ENCODE measurements around the gene NUDT5. TPM values are rescaled to one million over a fixed set of nuclear protein-coding genes. Genes with fewer than 3 reads are reported as not detected.
A peak's percentile ranks its signal among the peaks of the same experiment; 100 is the strongest.

NUDT5 gene
- total RNA-seq (10 to 100 TPM; 20.0 to 31.6 (median 24.0) TPM), polyA plus RNA-seq (10 to 100 TPM; 30.0 to 52.9 (median 44.4) TPM)

DNA sequence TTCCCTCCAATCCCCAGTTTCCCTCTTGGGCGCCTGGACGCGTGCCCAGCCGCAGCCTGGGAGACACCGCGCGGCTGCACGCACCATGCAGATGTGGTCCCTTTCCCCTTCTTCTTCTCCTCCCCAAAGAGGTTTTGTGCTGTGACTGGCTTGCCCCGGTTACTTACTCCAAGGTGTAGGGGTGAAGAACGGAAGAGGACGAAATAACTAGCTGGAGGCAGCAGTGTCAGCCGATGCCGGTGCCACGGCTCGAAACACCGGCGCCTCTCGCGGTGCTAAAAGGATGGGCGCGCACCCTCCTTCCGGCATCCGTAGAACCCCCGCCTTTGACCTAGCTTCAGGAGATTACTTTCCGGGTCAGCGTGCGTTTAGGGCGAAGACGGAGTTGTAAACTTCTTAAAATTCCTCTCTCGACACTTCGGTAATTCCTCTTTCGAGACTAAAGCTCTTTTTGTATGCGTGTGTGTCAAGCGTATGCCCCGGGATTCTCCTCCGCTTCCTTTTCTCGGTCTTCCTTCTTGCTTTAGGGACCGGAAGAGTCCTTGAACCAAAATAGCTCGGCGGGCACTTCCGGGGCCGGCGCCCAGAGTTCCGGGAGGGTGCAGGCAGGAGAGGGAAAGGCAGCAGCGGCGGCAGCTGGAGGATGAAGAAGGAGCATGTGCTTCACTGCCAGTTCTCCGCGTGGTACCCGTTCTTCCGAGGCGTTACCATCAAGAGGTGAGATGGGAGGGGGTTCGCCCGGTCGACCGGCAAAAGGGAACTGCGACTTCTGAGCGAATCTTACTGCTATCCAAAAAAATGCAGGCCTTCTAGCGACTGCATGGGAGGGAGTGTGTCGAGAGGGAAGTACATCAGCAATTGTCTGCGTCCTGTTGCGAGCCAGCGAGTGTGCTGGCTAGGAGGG lies at the start of gene NUDT5, which contains the start of gene CDC123:
TSS of gene NUDT5 (minus strand) at position 289 of the 904 bp plus-strand sequence. CDS start 9,600 bp downstream, outside the sequence.
TSS of gene CDC123 (plus strand) at position 586 of the 904 bp plus-strand sequence. CDS start at position 644, 58 bp downstream.
- peak; percentile 93 for DNase-seq
- H3K4me1 ChIP-seq: peaks cover 0 to 43% (median 37%) of the 10 kb centered on the region in 4 donors
- no peaks in the 10 kb centered on the region for H3K9me3 ChIP-seq
- peaks cover 0 to 28% (median 3%) of the 10 kb centered on the region in 4 donors for H3K36me3 ChIP-seq
- peak within 1 kb of the TSS; percentile 86 to 93 (median 88) for H3K27ac ChIP-seq
- H3K4me3 ChIP-seq: peak within 1 kb of the TSS; percentile 62 to 95 (median 82)
- 0% methylated on average over 62 of the region's 62 CpGs for WGBS, 2 donors
- TF ChIP-seq POLR2A (IDR thresholded peaks at IDR 0.05) (no peak), EP300 (IDR thresholded peaks at IDR 0.05) (no peak), POLR2AphosphoS5 (IDR thresholded peaks at IDR 0.05) (peak; percentile 45 to 81 (median 76))
- TF ChIP-seq, protein P1, sequence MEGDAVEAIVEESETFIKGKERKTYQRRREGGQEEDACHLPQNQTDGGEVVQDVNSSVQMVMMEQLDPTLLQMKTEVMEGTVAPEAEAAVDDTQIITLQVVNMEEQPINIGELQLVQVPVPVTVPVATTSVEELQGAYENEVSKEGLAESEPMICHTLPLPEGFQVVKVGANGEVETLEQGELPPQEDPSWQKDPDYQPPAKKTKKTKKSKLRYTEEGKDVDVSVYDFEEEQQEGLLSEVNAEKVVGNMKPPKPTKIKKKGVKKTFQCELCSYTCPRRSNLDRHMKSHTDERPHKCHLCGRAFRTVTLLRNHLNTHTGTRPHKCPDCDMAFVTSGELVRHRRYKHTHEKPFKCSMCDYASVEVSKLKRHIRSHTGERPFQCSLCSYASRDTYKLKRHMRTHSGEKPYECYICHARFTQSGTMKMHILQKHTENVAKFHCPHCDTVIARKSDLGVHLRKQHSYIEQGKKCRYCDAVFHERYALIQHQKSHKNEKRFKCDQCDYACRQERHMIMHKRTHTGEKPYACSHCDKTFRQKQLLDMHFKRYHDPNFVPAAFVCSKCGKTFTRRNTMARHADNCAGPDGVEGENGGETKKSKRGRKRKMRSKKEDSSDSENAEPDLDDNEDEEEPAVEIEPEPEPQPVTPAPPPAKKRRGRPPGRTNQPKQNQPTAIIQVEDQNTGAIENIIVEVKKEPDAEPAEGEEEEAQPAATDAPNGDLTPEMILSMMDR (IDR thresholded peaks at IDR 0.05): no peak
- H3K27me3 ChIP-seq: no peaks in the 10 kb centered on the region
- intact Hi-C loops (cut with DNase I): loop anchor here (2.0 kb wide), 1 partner anchor 67 kb away; the partner anchor contains the start of gene SEC61A2

DNA sequence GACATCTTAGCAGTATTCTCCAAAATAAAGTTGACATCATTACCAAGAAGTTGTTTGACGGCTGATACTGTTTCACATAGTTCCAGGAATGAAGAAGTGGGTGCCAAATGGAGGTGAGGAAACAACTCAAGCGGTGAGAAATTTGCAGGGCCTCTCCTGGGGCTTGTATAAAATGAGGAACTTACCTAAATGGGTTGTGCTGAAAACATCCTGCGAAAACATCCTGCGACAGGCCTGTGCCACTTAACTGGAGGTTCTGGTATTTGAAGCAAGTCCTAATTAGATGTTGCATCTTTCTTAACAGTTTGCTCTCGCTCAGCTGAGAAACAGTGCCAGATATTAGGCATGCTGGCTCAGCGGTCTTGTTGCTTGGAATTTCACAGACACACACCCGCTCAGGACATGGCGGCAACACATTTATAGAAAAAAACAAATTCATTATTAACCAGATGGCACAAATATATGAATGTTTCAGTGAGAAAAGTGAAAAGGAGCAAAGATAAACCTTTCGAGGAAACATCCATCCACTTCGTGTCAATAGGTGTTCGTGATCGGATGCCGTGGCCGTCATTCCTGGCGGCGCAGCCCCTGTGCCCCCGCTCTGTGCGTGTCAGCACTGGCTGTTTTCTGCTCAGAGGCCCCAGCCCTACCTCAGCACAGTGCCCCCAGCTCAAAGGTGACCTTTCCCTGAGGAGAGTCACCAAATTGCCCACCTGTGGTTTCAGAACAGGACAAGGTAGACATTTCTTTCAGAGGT lies 48.4 kb upstream of the NUDT5 start:
- Histone ChIP-seq H3K27me3 (no peaks in the 10 kb centered on the region), H3K4me1 (peaks cover 0 to 16% (median 0%) of the 10 kb centered on the region in 4 donors), H3K4me3 (no peak overlapping the region), H3K9me3 (no peaks in the 10 kb centered on the region), H3K36me3 (peaks cover 7 to 63% (median 13%) of the 10 kb centered on the region in 4 donors), H3K27ac (no peak overlapping the region)
- TF ChIP-seq POLR2A (IDR thresholded peaks at IDR 0.05) (no peak), EP300 (IDR thresholded peaks at IDR 0.05) (no peak), POLR2AphosphoS5 (IDR thresholded peaks at IDR 0.05) (no peak)
- TF ChIP-seq, protein P1 (IDR thresholded peaks at IDR 0.05): no peak
- intact Hi-C loops (cut with DNase I): no loop called here
- DNase-seq: no peak
- WGBS, 2 donors: 85 to 92% methylated on average over 18 of the region's 18 CpGs

DNA sequence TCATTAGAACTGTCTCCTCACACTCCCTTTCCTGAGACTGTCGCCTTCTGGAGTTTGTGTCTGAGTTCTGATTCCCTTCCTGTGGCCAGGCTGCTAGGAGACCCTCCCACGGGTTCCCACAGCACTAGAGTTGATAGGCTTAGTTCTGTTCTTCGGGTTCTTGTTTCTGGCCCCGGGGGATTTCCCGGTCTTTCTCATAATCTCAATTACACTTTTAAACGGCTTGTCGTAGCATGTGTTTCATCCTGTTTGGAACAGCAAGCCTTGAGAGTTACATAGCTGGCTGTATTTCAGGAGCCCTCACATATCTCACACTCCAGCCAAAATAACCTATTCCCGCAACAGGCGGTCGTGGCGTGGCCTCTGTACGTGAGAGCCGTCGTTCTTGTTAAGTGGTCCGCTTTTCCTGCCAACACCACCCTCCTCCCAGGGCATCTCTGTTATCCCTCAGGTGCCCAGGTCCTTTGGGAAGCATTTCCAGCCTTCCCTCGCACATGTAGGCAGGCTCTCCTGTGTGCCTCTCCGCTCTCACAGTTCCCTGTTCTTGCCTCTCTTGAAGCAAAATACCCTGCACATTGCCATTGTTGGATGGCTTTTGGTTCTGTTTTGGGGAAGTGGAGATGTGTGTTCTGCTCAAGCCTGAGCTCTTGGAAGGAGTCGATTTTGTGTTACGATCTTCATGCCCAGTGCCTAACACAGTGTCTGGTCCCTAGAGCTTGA lies 46.3 kb upstream of the NUDT5 start:
- intact Hi-C loops (cut with DNase I): no loop called here
- H3K27ac ChIP-seq: peak overlapping the region in 3 of 4 donors; percentile 29 to 69 (median 30)
- 75 to 84% methylated on average over 19 of the region's 19 CpGs for WGBS, 2 donors
- H3K4me1 ChIP-seq: peaks cover 0 to 16% (median 0%) of the 10 kb centered on the region in 4 donors
- no peaks in the 10 kb centered on the region for H3K27me3 ChIP-seq
- no peaks in the 10 kb centered on the region for H3K9me3 ChIP-seq
- TF ChIP-seq POLR2A (IDR thresholded peaks at IDR 0.05): no peak
- DNase-seq: no peak
- peaks cover 7 to 66% (median 13%) of the 10 kb centered on the region in 4 donors for H3K36me3 ChIP-seq
- no peak overlapping the region for H3K4me3 ChIP-seq

DNA sequence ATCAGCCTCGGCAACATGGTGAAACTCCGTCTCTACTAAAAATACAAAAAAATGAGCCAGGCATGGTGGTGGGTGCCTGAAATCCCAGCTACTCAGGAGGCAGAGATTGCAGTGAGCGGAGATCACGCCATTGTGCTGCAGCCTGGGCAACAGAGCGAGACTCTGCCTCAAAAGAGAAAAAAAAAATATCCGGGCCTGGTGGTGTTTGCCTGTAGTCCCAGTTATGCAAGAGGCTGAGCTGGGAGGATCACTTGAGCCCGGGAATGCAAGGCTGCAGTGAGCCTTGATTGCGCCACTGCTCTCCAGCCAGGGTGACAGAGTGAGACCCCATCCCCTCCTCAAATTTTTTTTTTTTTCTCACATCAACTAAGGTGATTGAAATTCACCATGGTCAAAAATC lies 43.1 kb upstream of the NUDT5 start:
- 93 to 97% methylated on average over 8 of the region's 8 CpGs for WGBS, 2 donors
- no peak for DNase-seq
- peaks cover 0 to 35% (median 6%) of the 10 kb centered on the region in 4 donors for H3K4me1 ChIP-seq
- peaks cover 0 to 63% (median 4%) of the 10 kb centered on the region in 4 donors for H3K36me3 ChIP-seq
- no peak overlapping the region for H3K27ac ChIP-seq
- intact Hi-C loops (cut with DNase I): no loop called here
- TF ChIP-seq POLR2AphosphoS5 (IDR thresholded peaks at IDR 0.05): no peak
- TF ChIP-seq, protein P1 (IDR thresholded peaks at IDR 0.05): no peak
- TF ChIP-seq POLR2A (IDR thresholded peaks at IDR 0.05): no peak
- no peak for TF ChIP-seq EP300 (IDR thresholded peaks at IDR 0.05)
- no peaks in the 10 kb centered on the region for H3K27me3 ChIP-seq
- H3K4me3 ChIP-seq: no peak overlapping the region
- no peaks in the 10 kb centered on the region for H3K9me3 ChIP-seq
